Fibroblast of gingiva (primary cell): ENCODE data around the gene IGF2.
"Not testable (repeated sequence)": the region's sequence is repeated elsewhere in the genome, so short reads cannot be mapped to it uniquely, and the experiment has no call there.

ENCODE experiments used
- DNase-seq: peaks from one replicate; pipeline ENCODE4 v3.0.0-alpha.2; 2011; ENCODE audit warnings: low read depth

The IGF2 gene

GRCh38 chr11:2139123-2139521, at the start of gene IGF2:
Gene IGF2 (minus strand): TSS chr11:2139389. CDS start chr11:2135523, 3,866 bp downstream.
- DNase-seq = no peak

GRCh38 chr11:2188745-2189144, 49.6 kb upstream of the IGF2 start:
- DNase-seq = no peak

- DNase-seq = no peak
Measured at GRCh38 chr11:2187280-2187707, 48.1 kb upstream of the IGF2 start.

- no peak for DNase-seq
Measured at GRCh38 chr11:2186669-2187279, 47.6 kb upstream of the IGF2 start.

GRCh38 chr11:2185324-2186085, 46.3 kb upstream of the IGF2 start:
- no peak for DNase-seq

GRCh38 chr11:2182692-2183474, 43.7 kb upstream of the IGF2 start:
- no peak for DNase-seq

GRCh38 chr11:2182075-2182474, 42.9 kb upstream of the IGF2 start:
- no peak for DNase-seq

GRCh38 chr11:2180789-2181370, 41.7 kb upstream of the IGF2 start:
- DNase-seq = no peak

- no peak for DNase-seq
Measured at GRCh38 chr11:2180347-2180746, 41.2 kb upstream of the IGF2 start.

- no peak for DNase-seq
Measured at GRCh38 chr11:2179516-2179915, 40.3 kb upstream of the IGF2 start.

GRCh38 chr11:2178906-2179494, 39.8 kb upstream of the IGF2 start:
- DNase-seq = no peak

GRCh38 chr11:2178055-2178773, 39.0 kb upstream of the IGF2 start:
- DNase-seq = not testable (repeated sequence)

GRCh38 chr11:2177076-2177475, 37.9 kb upstream of the IGF2 start:
- DNase-seq = no peak

GRCh38 chr11:2176389-2176900, 37.3 kb upstream of the IGF2 start:
- no peak for DNase-seq

- no peak for DNase-seq
Measured at GRCh38 chr11:2175659-2176058, 36.5 kb upstream of the IGF2 start.

- DNase-seq = no peak
Measured at GRCh38 chr11:2174361-2174760, 35.2 kb upstream of the IGF2 start.

GRCh38 chr11:2173761-2174160, 34.6 kb upstream of the IGF2 start:
- no peak for DNase-seq

GRCh38 chr11:2173150-2173693, 34.0 kb upstream of the IGF2 start:
- DNase-seq = no peak

- DNase-seq = no peak
Measured at GRCh38 chr11:2172676-2173075, 33.5 kb upstream of the IGF2 start.

GRCh38 chr11:2171591-2172003, 32.4 kb upstream of the IGF2 start, which contains the start of gene TH:
Gene TH (minus strand): TSS chr11:2171815. CDS start chr11:2171786, 29 bp downstream.
- DNase-seq = no peak
